ENCODE results near the gene KLF13. TPM values are rescaled to one million over a fixed set of nuclear protein-coding genes. Genes with fewer than 3 reads are reported as not detected.

Gene KLF13
- total and polyA plus RNA-seq, 2 experiments from 2014 or later = 15.1 to 35.7 TPM

- H3K4me1 ChIP-seq (ENCODE audit: low read depth) = peaks cover 25% of the 10 kb centered on the region
- peak; percentile 88 to 89 for DNase-seq (ENCODE audit: low read depth in 1 of 2, low spot score in 1 of 2)
- no peaks in the 10 kb centered on the region for H3K36me3 ChIP-seq
- no peak for TF ChIP-seq CTCF (IDR thresholded peaks at IDR 0.05; ENCODE audit: low read depth, low read length)
- no peaks in the 10 kb centered on the region for H3K9me3 ChIP-seq (ENCODE audit: low read depth)
- H3K27ac ChIP-seq = peak overlapping the region; percentile 26
- H3K27me3 ChIP-seq = peaks cover 10% of the 10 kb centered on the region
- peak overlapping the region; percentile 6 for H3K4me3 ChIP-seq
These were observed 70.4 kb downstream of the KLF13 start for GRCh38 chr15:31396881-31397560.

- peaks cover 24% of the 10 kb centered on the region for H3K4me1 ChIP-seq (ENCODE audit: low read depth)
- H3K27me3 ChIP-seq = peaks cover 8% of the 10 kb centered on the region
- no peak overlapping the region for H3K4me3 ChIP-seq
- H3K9me3 ChIP-seq (ENCODE audit: low read depth) = no peaks in the 10 kb centered on the region
- H3K36me3 ChIP-seq = no peaks in the 10 kb centered on the region
- no peak for DNase-seq (ENCODE audit: low read depth in 1 of 2, low spot score in 1 of 2)
- no peak overlapping the region for H3K27ac ChIP-seq
- no peak for TF ChIP-seq CTCF (IDR thresholded peaks at IDR 0.05; ENCODE audit: low read depth, low read length)
These were observed 71.4 kb downstream of the KLF13 start for GRCh38 chr15:31397851-31398661.

- H3K9me3 ChIP-seq (ENCODE audit: low read depth) = no peaks in the 10 kb centered on the region
- H3K4me3 ChIP-seq = no peak overlapping the region
- no peaks in the 10 kb centered on the region for H3K36me3 ChIP-seq
- H3K4me1 ChIP-seq (ENCODE audit: low read depth) = peaks cover 19% of the 10 kb centered on the region
- TF ChIP-seq CTCF (IDR thresholded peaks at IDR 0.05; ENCODE audit: low read depth, low read length) = no peak
- peaks cover under 1% of the 10 kb centered on the region for H3K27me3 ChIP-seq
- no peak overlapping the region for H3K27ac ChIP-seq
- DNase-seq (ENCODE audit: low read depth in 1 of 2, low spot score in 1 of 2) = peak in 1 of 2 donors; percentile 42
These were observed 72.2 kb downstream of the KLF13 start for GRCh38 chr15:31398677-31399301.

- Histone ChIP-seq H3K27ac (no peak overlapping the region), H3K36me3 (no peaks in the 10 kb centered on the region), H3K4me3 (no peak overlapping the region), H3K27me3 (no peaks in the 10 kb centered on the region), H3K9me3 (ENCODE audit: low read depth) (no peaks in the 10 kb centered on the region), H3K4me1 (ENCODE audit: low read depth) (peaks cover 19% of the 10 kb centered on the region)
- TF ChIP-seq CTCF (IDR thresholded peaks at IDR 0.05; ENCODE audit: low read depth, low read length) = no peak
- peak in 1 of 2 donors; percentile 43 for DNase-seq (ENCODE audit: low read depth in 1 of 2, low spot score in 1 of 2)
These were observed 73.0 kb downstream of the KLF13 start for GRCh38 chr15:31399544-31400171.

GRCh38 chr15:31400222-31400927 is 73.7 kb downstream of the KLF13 start:
- H3K27ac ChIP-seq = no peak overlapping the region
- no peaks in the 10 kb centered on the region for H3K9me3 ChIP-seq (ENCODE audit: low read depth)
- no peaks in the 10 kb centered on the region for H3K27me3 ChIP-seq
- no peak for TF ChIP-seq CTCF (IDR thresholded peaks at IDR 0.05; ENCODE audit: low read depth, low read length)
- DNase-seq (ENCODE audit: low read depth in 1 of 2, low spot score in 1 of 2) = no peak
- H3K4me3 ChIP-seq = no peak overlapping the region
- peaks cover 19% of the 10 kb centered on the region for H3K4me1 ChIP-seq (ENCODE audit: low read depth)
- H3K36me3 ChIP-seq = no peaks in the 10 kb centered on the region

All from cardiac muscle cell (in vitro differentiated cells and primary cell).